Testis (tissue), 3 donors: ENCODE results near the gene BTN1A1. TPM values are rescaled to one million over a fixed set of nuclear protein-coding genes. Genes with fewer than 3 reads are reported as not detected.
"Not testable (repeated sequence)": the region's sequence is repeated elsewhere in the genome, so short reads cannot be mapped to it uniquely, and the experiment has no call there.

ENCODE experiments used
- DNase-seq: peaks from one replicate; pipeline ENCODE4 v3.0.0-alpha.2; 2019
- H3K27ac ChIP-seq, 2 donors: fragments of 200-600 bp; sonication (generic); one replicate each; pipeline ENCODE4 v1.5.1; 2019
- H3K27me3 ChIP-seq: fragments of 200-600 bp; sonication (generic); one replicate; pipeline ENCODE4 v1.5.1; 2019
- H3K36me3 ChIP-seq: fragments of 200-600 bp; sonication (generic); one replicate; pipeline ENCODE4 v1.5.1; 2017; ENCODE audit warnings: low read depth; ENCODE audit errors: missing control alignments
- H3K4me1 ChIP-seq: fragments of 200-600 bp; sonication (generic); one replicate; pipeline ENCODE4 v1.5.1; 2019
- H3K4me3 ChIP-seq, 2 donors: fragments of 200-600 bp; sonication (generic); one replicate each; pipeline ENCODE4 v1.5.1; 2017 to 2019
- H3K9me3 ChIP-seq: fragments of 200-600 bp; sonication (generic); one replicate; pipeline ENCODE4 v1.5.1; 2017
- CTCF ChIP-seq, 3 experiments: fragments of 450-650 bp in 2 of 3; fragments of 200-600 bp in 1 of 3; sonication (generic) in 1 of 3; IDR thresholded peaks; one replicate each; pipeline ENCODE4 v1.5.1; 2016 to 2019; ENCODE audit warnings: antibody characterized with exemption in 3 of 3, mild to moderate bottlenecking in 2 of 3, moderate library complexity in 1 of 3
- POLR2A ChIP-seq: fragments of 450-650 bp; IDR thresholded peaks from one replicate; pipeline ENCODE4 v1.6.1; 2017; ENCODE audit warnings: antibody characterized with exemption, mild to moderate bottlenecking, moderate library complexity
- WGBS, 2 donors: methylation state at CpG; one replicate each; pipeline ENCODE4 v1.1.5; 2018; 5-methylcytosine and 5-hydroxymethylcytosine counted together
- intact Hi-C: fragments of 100-400 bp; cut with DNase I; formaldehyde crosslinking; loops from one replicate; pipeline ENCODE4 v1.15.1; 2023; ENCODE audit warnings: low total_unique reads
- polyA plus RNA-seq: library from polyadenylated mRNA; stranded (reverse); fragments of 350-450 nt; fragmentation: Illumina TruSeq; extraction: RNeasy Lipid Tissue Mini Kit (QIAGEN cat#74804); gene quantifications from one replicate; pipeline ENCODE4 v1.2.3, GENCODE V29; 2014; ENCODE audit warnings: low read depth, low replicate concordance; ENCODE audit not compliant: insufficient read depth
- total RNA-seq, 2 donors: library from RNA; depleted of rRNA; stranded (reverse); fragments of >200 nt; gene quantifications; one replicate each; pipeline ENCODE4 v1.2.3, GENCODE V29; 2016

The BTN1A1 gene
- total and polyA plus RNA-seq, 3 donors from 2014 or later, result 0.30 to 0.31 (median 0.31) TPM

- WGBS, 2 donors, result 8 to 13% methylated on average over 9 of the region's 9 CpGs
- Histone ChIP-seq H3K27ac (peak overlapping the region; percentile 89 to 97), H3K36me3 (no peaks in the 10 kb centered on the region), H3K9me3 (no peaks in the 10 kb centered on the region), H3K27me3 (no peaks in the 10 kb centered on the region), H3K4me3 (peak overlapping the region; percentile 77 to 88), H3K4me1 (peaks cover 28% of the 10 kb centered on the region)
- DNase-seq, result peak; percentile 29
- TF ChIP-seq POLR2A (no peak), CTCF (IDR thresholded peaks at IDR 0.05) (no peak)
- intact Hi-C loops, result no loop called here
These were observed 42.8 kb upstream of the BTN1A1 start for GRCh38 chr6:26457264-26457805.

GRCh38 chr6:26457806-26458688 lies 42.1 kb upstream of the BTN1A1 start, which contains the start of gene BTN2A1:
Gene BTN2A1, plus strand, starts transcription at chr6:26457955. Its CDS starts 682 bp downstream, at chr6:26458637.
- Histone ChIP-seq H3K27me3 (no peaks in the 10 kb centered on the region), H3K36me3 (no peaks in the 10 kb centered on the region), H3K9me3 (no peaks in the 10 kb centered on the region), H3K27ac (peak within 1 kb of the TSS; percentile 89 to 97), H3K4me3 (peak within 1 kb of the TSS; percentile 77 to 88), H3K4me1 (peaks cover 28% of the 10 kb centered on the region)
- peak; percentile 10 for TF ChIP-seq POLR2A
- no peak for TF ChIP-seq CTCF (IDR thresholded peaks at IDR 0.05)
- intact Hi-C loops, result no loop called here
- peak; percentile 95 for DNase-seq
- WGBS, 2 donors, result 0 to 1% methylated on average over 27 to 31 of the region's 31 CpGs

GRCh38 chr6:26459023-26459810 lies 40.9 kb upstream of the BTN1A1 start:
- Histone ChIP-seq H3K4me1 (peaks cover 28% of the 10 kb centered on the region), H3K27ac (no peak overlapping the region), H3K27me3 (no peaks in the 10 kb centered on the region), H3K36me3 (no peaks in the 10 kb centered on the region), H3K4me3 (no peak overlapping the region), H3K9me3 (no peaks in the 10 kb centered on the region)
- intact Hi-C loops, result no loop called here
- no peak for DNase-seq
- 82 to 89% methylated on average over 16 of the region's 16 CpGs for WGBS, 2 donors
- no peak for TF ChIP-seq POLR2A
- TF ChIP-seq CTCF (IDR thresholded peaks at IDR 0.05), result no peak

GRCh38 chr6:26461353-26461752 lies 38.8 kb upstream of the BTN1A1 start:
- not testable (repeated sequence) for H3K4me3 ChIP-seq, DNase-seq
- WGBS, 2 donors, result 66 to 74% methylated on average over 5 of the region's 5 CpGs

GRCh38 chr6:26464014-26464413 lies 36.1 kb upstream of the BTN1A1 start:
- Histone ChIP-seq H3K27me3 (no peaks in the 10 kb centered on the region), H3K9me3 (no peaks in the 10 kb centered on the region), H3K4me1 (peaks cover 21% of the 10 kb centered on the region), H3K36me3 (no peaks in the 10 kb centered on the region), H3K27ac (no peak overlapping the region), H3K4me3 (no peak overlapping the region)
- TF ChIP-seq CTCF (IDR thresholded peaks at IDR 0.05), result no peak
- no peak for TF ChIP-seq POLR2A
- WGBS, 2 donors, result 91 to 97% methylated on average over 4 of the region's 4 CpGs
- no peak for DNase-seq
- intact Hi-C loops, result no loop called here

More at GRCh38 chr6:26461353-26461752, 38.8 kb upstream of the BTN1A1 start:
- H3K27me3 ChIP-seq, H3K36me3 ChIP-seq, H3K9me3 ChIP-seq, intact Hi-C loops, H3K27ac ChIP-seq: not testable (repeated sequence)
- H3K4me1 ChIP-seq, result peaks cover 28% of the 10 kb centered on the region
